K562 (cell line): ENCODE data around the gene OR1D5. TPM values are rescaled to one million over a fixed set of nuclear protein-coding genes. Genes with fewer than 3 reads are reported as not detected.

Experiments used
- ATAC-seq: fragments of 200-7000 bp; cut with Tn5 transposase; 3 replicates; pipeline ENCODE4 v1.9.1; 2020; ENCODE audit warnings: moderate library complexity
- BruUV-seq: library from RNA; stranded (reverse); fragments of 400-500 nt; replicated peaks from 2 replicates; lab custom pipeline; 2021; lab: Mats Ljungman, UMichigan
- CTCF ChIA-PET: fragments of 300-600 bp; formaldehyde crosslinking; extraction: SDS; loops from one replicate; lab custom pipeline; 2021; ENCODE audit warnings: low intra/inter-chr PET ratio; lab: Yijun Ruan, JAX
- POLR2A ChIA-PET: fragments of 300-600, 350-650 bp; sonication (Branson Sonifier 250); formaldehyde crosslinking; extraction: SDS; loops from one replicate; lab custom pipeline; 2021; ENCODE audit warnings: antibody characterized with exemption, inconsistent platforms; lab: Yijun Ruan, JAX
- DNase-seq, 4 experiments: peaks; one replicate each; pipeline versions ENCODE4 v3.0.0 to v3.0.0-alpha.2; 2011 to 2018; ENCODE audit warnings: low spot score in 3 of 4, mixed read lengths in 3 of 4; ENCODE audit errors: extremely low read depth in 1 of 4
- FAIRE-seq: peaks from 2 replicates; lab custom pipeline; 2011; peaks lifted over from hg19 to GRCh38; lab: Jason Lieb, UNC
- H2AFZ ChIP-seq: 2 replicates; pipeline ENCODE4 v1.6.0; 2011; ENCODE audit warnings: low read depth, low read length, control low read depth, inconsistent platforms
- H3K27ac ChIP-seq: fragments of 200-600 bp; 3 replicates; pipeline ENCODE4 v1.8.0; 2011; ENCODE audit warnings: low read depth, mild to moderate bottlenecking, control low read depth, inconsistent platforms, low read length, moderate library complexity, mixed read lengths; ENCODE audit errors: extremely low read depth
- H3K27me3 ChIP-seq, 2 experiments: fragments of 300-600 bp in 1 of 2; 2 replicates in 1 of 2; 3 replicates in 1 of 2; pipeline versions ENCODE4 v1.6.0 to v1.8.0; 2011; ENCODE audit warnings: inconsistent platforms in 2 of 2, low read length in 2 of 2, mild to moderate bottlenecking in 1 of 2, mixed read lengths in 1 of 2, moderate library complexity in 1 of 2; ENCODE audit not compliant: control insufficient read depth in 2 of 2, insufficient read depth in 2 of 2
- H3K36me3 ChIP-seq: fragments of 300-600 bp; 3 replicates; pipeline ENCODE4 v1.8.0; 2011; ENCODE audit warnings: mild to moderate bottlenecking, low read length, inconsistent platforms; ENCODE audit not compliant: control insufficient read depth, insufficient read depth
- H3K4me1 ChIP-seq, 2 experiments: fragments of 200-600 bp in 1 of 2; replicated peaks in 1 of 2; 2 replicates in 1 of 2; 3 replicates in 1 of 2; pipeline versions ENCODE4 v1.5.1 to v1.8.0; 2011; ENCODE audit warnings: inconsistent platforms in 2 of 2, low read length in 2 of 2, mild to moderate bottlenecking in 1 of 2, mixed read lengths in 1 of 2, moderate library complexity in 1 of 2; ENCODE audit not compliant: control insufficient read depth in 2 of 2, insufficient read depth in 2 of 2
- H3K4me2 ChIP-seq: 2 replicates; pipeline ENCODE4 v1.6.1; 2011; ENCODE audit warnings: low read length, control low read depth, inconsistent platforms, mixed read lengths; ENCODE audit not compliant: insufficient read depth
- H3K4me3 ChIP-seq: fragments of 200-600 bp; sonication (generic), shearing (Covaris generic); 2 replicates; pipeline ENCODE4 v1.5.1; 2016; ENCODE audit warnings: control low read depth, inconsistent platforms
- H3K79me2 ChIP-seq: fragments of 200-600 bp; 3 replicates; pipeline ENCODE4 v1.8.0; 2011; ENCODE audit warnings: low read length, inconsistent platforms; ENCODE audit not compliant: control insufficient read depth, insufficient read depth
- H3K9ac ChIP-seq, 2 experiments: 2 replicates each; pipeline versions ENCODE4 v1.6.0 to v1.6.1; 2011; ENCODE audit warnings: low read depth in 2 of 2, low read length in 2 of 2, control low read depth in 1 of 2, inconsistent platforms in 1 of 2, mild to moderate bottlenecking in 1 of 2, mixed read lengths in 1 of 2; ENCODE audit not compliant: insufficient read depth in 1 of 2
- H3K9me1 ChIP-seq: one replicate; pipeline ENCODE4 v1.6.0; 2011; ENCODE audit warnings: inconsistent platforms, mild to moderate bottlenecking, low read length, moderate library complexity; ENCODE audit not compliant: control insufficient read depth, insufficient read depth
- H3K9me3 ChIP-seq: replicated peaks from 2 replicates; pipeline ENCODE4 v1.5.1; 2011; ENCODE audit warnings: low read depth, low read length, inconsistent platforms; ENCODE audit not compliant: control insufficient read depth, insufficient read depth
- H4K20me1 ChIP-seq: replicated peaks from 2 replicates; pipeline ENCODE4 v1.6.1; 2011; ENCODE audit warnings: low read length, inconsistent platforms, mixed read lengths; ENCODE audit not compliant: control insufficient read depth, insufficient read depth
- HMG20B ChIP-seq: fragments of 250-450 bp; sonication (Bioruptor Pico); IDR thresholded peaks from 2 replicates; pipeline ENCODE4 v1.5.0; 2021; ENCODE audit warnings: mild to moderate bottlenecking
- KLF10 ChIP-seq: fragments of 250-450 bp; sonication (Bioruptor Pico); IDR thresholded peaks from 2 replicates; pipeline ENCODE4 v1.6.1; 2021; ENCODE audit warnings: matching md5 sums
- MBD2 ChIP-seq: sonication (generic); IDR thresholded peaks from 2 replicates; pipeline ENCODE4 v1.6.1; 2016; ENCODE audit warnings: low read depth, borderline replicate concordance
- RBM15 ChIP-seq: fragments of 200-400 bp; formaldehyde crosslinking; IDR thresholded peaks from 2 replicates; pipeline ENCODE4 v1.6.1; 2018; ENCODE audit warnings: mild to moderate bottlenecking, low read length, moderate library complexity; ENCODE audit not compliant: insufficient read depth
- ZNF212 ChIP-seq: fragments of 450-650 bp; formaldehyde crosslinking; IDR thresholded peaks from 2 replicates; pipeline ENCODE4 v1.4.0; 2020; ENCODE audit warnings: mild to moderate bottlenecking
- ZNF668 ChIP-seq: fragments of 250-450 bp; sonication (Bioruptor Pico); IDR thresholded peaks from 2 replicates; pipeline ENCODE4 v1.8.0; 2022; ENCODE audit warnings: mild to moderate bottlenecking, inconsistent platforms
- WGBS: fragments of 100-300 bp; shearing (Covaris generic); methylation state at CpG from one replicate; pipeline ENCODE4 v1.1.6; 2016; ENCODE audit warnings: low coverage, mixed read lengths; ENCODE audit not compliant: insufficient coverage; ENCODE audit errors: missing lambda C conversion rate; 5-methylcytosine and 5-hydroxymethylcytosine counted together
- in situ Hi-C: fragments of 300-500 bp; cut with MboI; formaldehyde crosslinking; loops from 4 replicates; pipeline ENCODE4 v1.15.0; 2018; ENCODE audit warnings: inconsistent platforms, mixed read lengths
- intact Hi-C: fragments of 100-400 bp; cut with micrococcal nuclease; formaldehyde crosslinking; loops from 2 replicates; pipeline ENCODE4 v1.14.2; 2022
- polyA plus RNA-seq, 8 experiments: library from polyadenylated mRNA; depleted of rRNA in 4 of 8; stranded (reverse) in 5 of 8; unstranded in 3 of 8; fragments of >200 nt; fragmentation: Nextera tagmentation in 2 of 8; fragmentation: Illumina TruSeq in 1 of 8; extraction: Ambion mirVana in 2 of 8; extraction: Trizol in 1 of 8; gene quantifications; 2 replicates each; pipeline versions ENCODE4 v1.2.1 to v1.2.3, GENCODE V29; 2011 to 2014; ENCODE audit warnings: inconsistent platforms in 1 of 8, missing spikeins in 1 of 8
- total RNA-seq, 7 experiments: library from RNA; depleted of rRNA in 6 of 7; stranded (reverse); fragments of >200 nt in 6 of 7; fragmentation: Illumina TruSeq in 2 of 7; extraction: Trizol in 2 of 7; gene quantifications; 2 replicates each; pipeline versions ENCODE4 v1.2.1 to v1.2.3, GENCODE V29; 2011 to 2021; ENCODE audit warnings: low replicate concordance in 1 of 7
- TF ChIP-seq, protein P1 (sequence below): sonication (generic); formaldehyde crosslinking; IDR thresholded peaks from 2 replicates; pipeline ENCODE4 v1.8.0; 2022; ENCODE audit warnings: mild to moderate bottlenecking, missing genetic modification reagents

Gene OR1D5
- total and polyA plus RNA-seq, 9 of the 15 experiments (the other 6 are each of a cell fraction or from before 2014, with no cell fraction given), result not detected

DNA sequence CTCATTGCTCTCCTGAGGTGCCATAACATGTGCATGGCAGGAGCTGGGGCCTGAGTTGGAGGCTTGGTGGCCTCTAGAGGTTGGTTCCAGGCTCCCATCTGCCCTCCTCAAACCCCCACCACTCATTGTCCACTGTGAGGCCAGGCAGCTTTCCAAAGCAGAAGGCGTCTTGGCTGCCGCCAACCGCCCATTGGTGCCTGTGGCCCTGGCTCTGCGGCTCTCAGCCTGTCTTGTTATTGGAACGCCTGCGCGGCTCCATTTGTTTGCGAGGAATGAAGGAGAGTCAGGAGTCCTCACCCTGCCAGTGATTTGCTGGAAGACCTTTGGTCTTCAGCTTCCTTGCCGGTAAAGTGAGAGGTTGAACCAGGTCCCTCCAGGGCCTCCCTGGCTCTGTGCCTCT is 43.6 kb downstream of the OR1D5 start:
- CTCF ChIA-PET, result no interaction called here
- Histone ChIP-seq H3K4me1 (no peaks in the 10 kb centered on the region), H3K27ac (no peak overlapping the region), H3K9me3 (no peaks in the 10 kb centered on the region), H3K9me1 (no peaks in the 10 kb centered on the region), H4K20me1 (no peaks in the 10 kb centered on the region), H3K27me3 (peaks cover 0 to 7% of the 10 kb centered on the region in 2 experiments; a peak in 3 of 5 replicates), H2AFZ (no peak overlapping the region), H3K79me2 (no peaks in the 10 kb centered on the region), H3K4me3 (no peak overlapping the region), H3K4me2 (no peak overlapping the region), H3K9ac (no peak overlapping the region), H3K36me3 (no peaks in the 10 kb centered on the region)
- no peak for FAIRE-seq
- no peak for ATAC-seq
- intact Hi-C loops, result no loop called here
- BruUV-seq, result no TSS peak
- TF ChIP-seq ZNF668 (CRISPR knock-in tag) (no peak), KLF10 (no peak), ZNF212 (CRISPR knock-in tag) (no peak), HMG20B (CRISPR knock-in tag) (no peak), MBD2 (no peak), RBM15 (no peak)
- TF ChIP-seq, protein P1, sequence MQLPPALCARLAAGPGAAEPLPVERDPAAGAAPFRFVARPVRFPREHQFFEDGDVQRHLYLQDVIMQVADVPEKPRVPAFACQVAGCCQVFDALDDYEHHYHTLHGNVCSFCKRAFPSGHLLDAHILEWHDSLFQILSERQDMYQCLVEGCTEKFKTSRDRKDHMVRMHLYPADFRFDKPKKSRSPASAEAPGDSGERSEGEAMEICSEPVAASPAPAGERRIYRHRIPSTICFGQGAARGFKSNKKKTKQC (CRISPR knock-in tag), result no peak
- in situ Hi-C loops, result loop anchor here (25.0 kb wide), 1 partner anchor 182 kb away; no protein-coding TSS in a partner anchor
- DNase-seq, result no peak
- POLR2A ChIA-PET, result no interaction called here
- 26% methylated on average over 7 of the region's 9 CpGs for WGBS
